ENCODE measurements around the gene PKP3.

- TF ChIP-seq CTCF (IDR thresholded peaks at IDR 0.05) (peak; percentile 67), ZFX (IDR thresholded peaks at IDR 0.05; ENCODE audit: borderline replicate concordance) (no peak)
Observed at GRCh38 chr11:390175-390574, 3.8 kb upstream of the PKP3 start.
